Measurements from ENCODE around the gene ASB1.
"Not testable (repeated sequence)": the region's sequence is repeated elsewhere in the genome, so short reads cannot be mapped to it uniquely, and the experiment has no call there.

ASB1 gene

DNA sequence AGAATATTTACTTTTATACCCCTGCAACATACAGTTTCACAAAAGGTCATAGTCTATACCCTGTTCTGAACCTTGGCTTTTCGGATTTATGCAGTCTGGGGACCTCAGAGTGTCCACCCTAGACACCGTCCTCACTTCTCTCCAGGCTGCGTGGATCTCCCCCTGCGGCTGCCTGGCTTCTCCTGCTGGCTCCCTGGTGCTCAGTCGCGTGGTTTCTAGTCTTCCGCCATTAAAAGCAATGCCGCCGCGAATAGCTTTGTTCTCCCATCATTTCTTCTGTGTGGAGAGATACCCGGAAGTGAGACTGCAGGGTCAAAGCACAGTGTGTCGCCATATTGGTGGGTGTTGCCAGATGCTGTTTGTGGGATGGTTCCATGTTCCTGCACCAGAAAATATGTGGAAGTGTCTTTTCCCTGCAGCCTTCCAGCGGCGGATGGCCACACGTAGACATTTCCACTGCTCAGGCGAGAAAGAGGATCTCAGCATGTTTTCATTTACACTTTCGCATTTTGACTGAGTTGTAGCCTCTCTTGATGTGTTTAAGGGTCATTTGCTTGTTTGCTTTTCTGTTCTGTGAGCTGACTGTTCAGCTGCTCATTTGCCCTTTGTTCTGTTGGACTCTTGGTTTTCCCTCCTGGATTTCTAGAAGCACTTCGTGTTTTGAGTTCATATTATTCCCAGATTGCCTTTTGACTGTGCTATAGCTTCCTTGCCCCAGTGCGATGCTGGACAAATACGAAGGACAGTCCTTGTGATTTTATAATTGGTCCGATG, 22.9 kb upstream of the ASB1 start:
- Histone ChIP-seq H3K36me3 (ENCODE audit: low read length) (no peaks in the 10 kb centered on the region), H3K4me2 (ENCODE audit: low read depth, low read length, poor library complexity, severe bottlenecking) (no peak overlapping the region), H4K20me1 (ENCODE audit: low read depth, low read length) (no peaks in the 10 kb centered on the region), H2AFZ (ENCODE audit: low read depth, low read length, severe bottlenecking) (no peak overlapping the region), H3K9ac (ENCODE audit: low read length) (no peak overlapping the region), H3K4me3 (ENCODE audit: insufficient read depth, low read length, poor library complexity, severe bottlenecking) (no peak overlapping the region), H3K27me3 (ENCODE audit: low read length) (no peaks in the 10 kb centered on the region), H3K9me3 (ENCODE audit: insufficient read depth, low read length) (no peaks in the 10 kb centered on the region), H3F3A (ENCODE audit: insufficient read depth) (no peaks in the 10 kb centered on the region), H3K9me2 (replicated peaks; ENCODE audit: insufficient read depth, low read length) (no peaks in the 10 kb centered on the region), H3K79me2 (ENCODE audit: insufficient read depth, low read length) (no peaks in the 10 kb centered on the region), H3K27ac (ENCODE audit: low read depth, low read length) (no peak overlapping the region)
- TF ChIP-seq EZH2phosphoT487 (conservative IDR thresholded peaks at IDR 0.05; ENCODE audit: low read length), result no peak
- TF ChIP-seq, protein P1, sequence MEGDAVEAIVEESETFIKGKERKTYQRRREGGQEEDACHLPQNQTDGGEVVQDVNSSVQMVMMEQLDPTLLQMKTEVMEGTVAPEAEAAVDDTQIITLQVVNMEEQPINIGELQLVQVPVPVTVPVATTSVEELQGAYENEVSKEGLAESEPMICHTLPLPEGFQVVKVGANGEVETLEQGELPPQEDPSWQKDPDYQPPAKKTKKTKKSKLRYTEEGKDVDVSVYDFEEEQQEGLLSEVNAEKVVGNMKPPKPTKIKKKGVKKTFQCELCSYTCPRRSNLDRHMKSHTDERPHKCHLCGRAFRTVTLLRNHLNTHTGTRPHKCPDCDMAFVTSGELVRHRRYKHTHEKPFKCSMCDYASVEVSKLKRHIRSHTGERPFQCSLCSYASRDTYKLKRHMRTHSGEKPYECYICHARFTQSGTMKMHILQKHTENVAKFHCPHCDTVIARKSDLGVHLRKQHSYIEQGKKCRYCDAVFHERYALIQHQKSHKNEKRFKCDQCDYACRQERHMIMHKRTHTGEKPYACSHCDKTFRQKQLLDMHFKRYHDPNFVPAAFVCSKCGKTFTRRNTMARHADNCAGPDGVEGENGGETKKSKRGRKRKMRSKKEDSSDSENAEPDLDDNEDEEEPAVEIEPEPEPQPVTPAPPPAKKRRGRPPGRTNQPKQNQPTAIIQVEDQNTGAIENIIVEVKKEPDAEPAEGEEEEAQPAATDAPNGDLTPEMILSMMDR (IDR thresholded peaks at IDR 0.05; ENCODE audit: insufficient read depth, low read length, poor library complexity, severe bottlenecking), result no peak

DNA sequence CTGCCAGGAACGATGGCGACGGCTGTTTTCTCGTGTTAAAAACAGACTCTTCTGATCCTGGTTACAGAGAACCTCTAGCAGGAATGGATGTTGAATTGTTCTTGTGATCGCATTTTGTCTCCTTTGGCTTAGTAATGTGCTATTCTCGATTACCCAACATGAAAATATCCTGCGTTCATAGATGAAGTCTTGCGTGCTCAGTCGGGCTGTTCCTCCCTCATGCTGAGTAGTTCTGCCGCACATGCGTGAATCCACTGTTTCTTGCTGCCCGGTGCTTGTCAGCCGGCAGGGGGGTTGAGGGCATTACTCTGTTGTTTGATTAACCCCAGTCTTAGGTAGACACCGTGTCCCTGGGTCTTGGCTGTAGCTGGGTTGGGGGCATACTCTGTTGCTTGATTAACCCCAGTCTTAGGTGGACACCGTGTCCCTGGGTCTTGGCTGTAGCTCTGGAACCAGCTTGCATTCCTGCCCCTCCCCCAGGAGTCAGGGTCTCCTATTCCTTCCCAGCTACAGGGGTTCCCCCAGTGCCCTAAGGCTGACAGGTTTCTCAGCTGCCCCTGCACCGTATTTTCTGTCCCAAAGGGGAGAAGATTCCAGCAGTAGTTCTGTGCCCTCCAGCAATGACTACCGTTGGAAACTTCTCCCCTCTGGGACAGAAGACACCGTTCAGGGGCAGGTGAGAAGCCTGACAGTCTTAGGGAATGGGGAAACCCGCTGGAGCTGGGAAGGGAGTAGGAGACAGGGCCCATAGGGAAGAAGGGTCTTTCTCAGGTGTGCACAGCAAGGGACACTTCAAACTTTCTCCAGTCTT, 22.1 kb upstream of the ASB1 start:
- Histone ChIP-seq H3K9me3 (ENCODE audit: insufficient read depth, low read length) (no peaks in the 10 kb centered on the region), H3F3A (ENCODE audit: insufficient read depth) (no peaks in the 10 kb centered on the region), H3K27ac (ENCODE audit: low read depth, low read length) (no peak overlapping the region), H3K27me3 (ENCODE audit: low read length) (no peaks in the 10 kb centered on the region), H2AFZ (ENCODE audit: low read depth, low read length, severe bottlenecking) (no peak overlapping the region), H3K9ac (ENCODE audit: low read length) (no peak overlapping the region), H3K36me3 (ENCODE audit: low read length) (no peaks in the 10 kb centered on the region), H3K79me2 (ENCODE audit: insufficient read depth, low read length) (no peaks in the 10 kb centered on the region), H3K9me2 (replicated peaks; ENCODE audit: insufficient read depth, low read length) (no peaks in the 10 kb centered on the region), H3K4me2 (ENCODE audit: low read depth, low read length, poor library complexity, severe bottlenecking) (no peak overlapping the region), H4K20me1 (ENCODE audit: low read depth, low read length) (no peaks in the 10 kb centered on the region), H3K4me3 (ENCODE audit: insufficient read depth, low read length, poor library complexity, severe bottlenecking) (no peak overlapping the region)
- TF ChIP-seq EZH2phosphoT487 (conservative IDR thresholded peaks at IDR 0.05; ENCODE audit: low read length), result no peak
- TF ChIP-seq, protein P1 (IDR thresholded peaks at IDR 0.05; ENCODE audit: insufficient read depth, low read length, poor library complexity, severe bottlenecking), result no peak

DNA sequence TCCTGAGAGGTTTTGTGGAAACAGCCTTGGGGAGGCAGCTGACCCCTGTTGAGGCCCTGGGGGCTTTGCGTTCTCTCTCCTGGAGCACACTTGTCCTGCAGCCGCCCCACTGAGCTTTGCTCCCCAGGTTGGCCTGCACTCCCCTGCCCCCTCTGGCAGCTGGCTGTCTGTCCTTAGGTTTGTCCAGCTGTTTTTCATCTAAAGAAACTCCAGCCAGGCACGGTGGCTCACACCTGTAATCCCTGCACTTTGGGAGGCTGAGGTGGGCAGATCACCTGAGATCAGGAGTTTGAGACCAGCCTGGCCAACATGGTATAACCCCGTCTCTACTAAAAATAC, 21.5 kb upstream of the ASB1 start:
- H3K4me2 ChIP-seq (ENCODE audit: low read depth, low read length, poor library complexity, severe bottlenecking); H3K4me3 ChIP-seq (ENCODE audit: insufficient read depth, low read length, poor library complexity, severe bottlenecking); H3K27ac ChIP-seq (ENCODE audit: low read depth, low read length); H3K9me2 ChIP-seq (replicated peaks; ENCODE audit: insufficient read depth, low read length); H3F3A ChIP-seq (ENCODE audit: insufficient read depth); H3K36me3 ChIP-seq (ENCODE audit: low read length); H3K9ac ChIP-seq (ENCODE audit: low read length); H3K27me3 ChIP-seq (ENCODE audit: low read length); H3K9me3 ChIP-seq (ENCODE audit: insufficient read depth, low read length); H4K20me1 ChIP-seq (ENCODE audit: low read depth, low read length); H3K79me2 ChIP-seq (ENCODE audit: insufficient read depth, low read length); H2AFZ ChIP-seq (ENCODE audit: low read depth, low read length, severe bottlenecking): not testable (repeated sequence)

Measured in SU-DHL-6 (cell line).